Gastrocnemius medialis (tissue), 4 donors: ENCODE results near the gene TNS3. TPM values are rescaled to one million over a fixed set of nuclear protein-coding genes. Genes with fewer than 3 reads are reported as not detected.

Experiments
- ATAC-seq, 2 donors: fragments of 150-250 bp; one replicate each; pipeline ENCODE4 v1.9.1; 2016
- DNase-seq, 2 donors: peaks; one replicate each; pipeline ENCODE4 v3.0.0-alpha.2; 2019
- H3K27ac ChIP-seq, 4 donors: fragments of 200-600 bp; sonication (generic); 1 replicate in 1 of 4; 2 replicates in 3 of 4; pipeline ENCODE4 v1.5.1; 2016 to 2018; ENCODE audit warnings: mild to moderate bottlenecking in 2 of 4, moderate library complexity in 1 of 4
- H3K27me3 ChIP-seq, 3 donors: fragments of 200-600 bp; sonication (generic) in 2 of 3; 1 replicate in 1 of 3; 2 replicates in 2 of 3; pipeline versions ENCODE4 v1.5.1 to v1.6.0; 2016 to 2019; ENCODE audit warnings: mild to moderate bottlenecking in 1 of 3, moderate library complexity in 1 of 3
- H3K36me3 ChIP-seq, 2 donors: fragments of 200-600 bp; sonication (generic) in 1 of 2; one replicate each; pipeline ENCODE4 v1.5.1; 2017 to 2018
- H3K4me1 ChIP-seq, 2 donors: fragments of 200-600 bp; sonication (generic) in 1 of 2; one replicate each; pipeline ENCODE4 v1.5.1; 2016 to 2017; ENCODE audit warnings: mild to moderate bottlenecking in 2 of 2
- H3K4me3 ChIP-seq, 4 donors: fragments of 200-600 bp; sonication (generic) in 3 of 4; 1 replicate in 1 of 4; 2 replicates in 3 of 4; pipeline ENCODE4 v1.5.1; 2016 to 2019; ENCODE audit warnings: mild to moderate bottlenecking in 2 of 4
- H3K9me3 ChIP-seq, 3 donors: fragments of 200-600 bp; sonication (generic) in 2 of 3; 1 replicate in 1 of 3; 2 replicates in 2 of 3; pipeline ENCODE4 v1.5.1; 2016 to 2019
- CTCF ChIP-seq, 5 experiments: fragments of 450-650 bp in 3 of 5; fragments of 200-600 bp in 2 of 5; sonication (generic) in 2 of 5; IDR thresholded peaks in 4 of 5; conservative IDR thresholded peaks in 1 of 5; 1 replicate in 4 of 5; 2 replicates in 1 of 5; pipeline ENCODE4 v1.5.1; 2016 to 2019; ENCODE audit warnings: antibody characterized with exemption in 5 of 5, mild to moderate bottlenecking in 3 of 5, moderate library complexity in 3 of 5
- POLR2A ChIP-seq, 2 donors: fragments of 450-650 bp; IDR thresholded peaks; one replicate each; pipeline ENCODE4 v1.6.1; 2017; ENCODE audit warnings: antibody characterized with exemption in 2 of 2, mild to moderate bottlenecking in 2 of 2, moderate library complexity in 2 of 2
- in situ Hi-C, 4 donors: fragments of 200-750 bp; cut with MboI; loops; one replicate each; pipeline versions ENCODE4 v1.15.0 to v1.8.0; 2017; ENCODE audit warnings: low sequenced_read_pairs in 4 of 4
- intact Hi-C: fragments of 100-400 bp; cut with DNase I; formaldehyde crosslinking; loops from one replicate; pipeline ENCODE4 v1.15.1; 2023; ENCODE audit warnings: low total_unique reads
- total RNA-seq, 4 donors: library from RNA; depleted of rRNA; stranded (reverse); fragments of >200 nt; gene quantifications; one replicate each; pipeline versions ENCODE4 v1.1.0 to v1.2.3, GENCODE V29; 2016

TNS3 gene
- total RNA-seq, 4 donors from 2014 or later: 39.4 to 64.3 (median 50.5) TPM

- H3K27me3 ChIP-seq: no peaks in the 10 kb centered on the region
- DNase-seq: peak; percentile 79 to 82
- H3K4me1 ChIP-seq: peaks cover 38 to 43% of the 10 kb centered on the region in 2 donors
- no peaks in the 10 kb centered on the region for H3K36me3 ChIP-seq
- in situ Hi-C loops (no loop called here), intact Hi-C loops (loop anchor here (2.0 kb wide), 3 partner anchors 39 to 69 kb away; no protein-coding TSS in a partner anchor)
- no peak overlapping the region for H3K4me3 ChIP-seq
- no peak for TF ChIP-seq POLR2A (IDR thresholded peaks at IDR 0.05)
- no peak for TF ChIP-seq CTCF (IDR thresholded peaks at IDR 0.05 in 4 of 5, conservative IDR thresholded peaks at IDR 0.05 in 1 of 5)
- peak; percentile 87 to 90 for ATAC-seq
- no peaks in the 10 kb centered on the region for H3K9me3 ChIP-seq
- peak overlapping the region; percentile 77 to 88 (median 86) for H3K27ac ChIP-seq
Observed at GRCh38 chr7:47335557-47336471, 246.1 kb downstream of the TNS3 start.

- Histone ChIP-seq H3K36me3 (no peaks in the 10 kb centered on the region), H3K9me3 (no peaks in the 10 kb centered on the region), H3K4me1 (peaks cover 38 to 46% of the 10 kb centered on the region in 2 donors), H3K4me3 (no peak overlapping the region), H3K27me3 (no peaks in the 10 kb centered on the region), H3K27ac (peak overlapping the region in 3 of 4 donors; percentile 86 to 88 (median 87))
- intact Hi-C loops: no loop called here
- in situ Hi-C loops: no loop called here
- DNase-seq (no peak), ATAC-seq (no peak)
- TF ChIP-seq CTCF (IDR thresholded peaks at IDR 0.05 in 4 of 5, conservative IDR thresholded peaks at IDR 0.05 in 1 of 5): no peak
- TF ChIP-seq POLR2A (IDR thresholded peaks at IDR 0.05): no peak
Observed at GRCh38 chr7:47335071-47335470, 246.8 kb downstream of the TNS3 start.

DNA sequence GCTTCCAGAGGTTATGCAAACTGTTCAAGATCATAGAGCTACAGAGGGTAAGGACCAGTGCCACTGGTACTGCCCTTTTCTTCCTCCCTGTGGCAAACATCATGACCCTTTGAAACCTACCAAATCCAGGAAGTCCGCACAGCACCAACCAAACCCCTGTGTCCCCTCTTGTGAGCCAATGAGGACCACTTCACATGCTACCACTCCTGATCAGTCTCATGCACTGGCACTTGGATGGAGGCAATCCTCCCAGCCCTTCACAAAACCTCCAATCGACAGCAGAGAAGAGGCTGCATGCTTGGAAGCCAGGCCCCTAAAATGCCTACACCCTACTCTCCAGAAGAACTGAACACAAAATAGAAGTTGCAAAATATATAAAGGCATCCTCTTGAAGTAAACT lies 248.0 kb downstream of the TNS3 start:
- Histone ChIP-seq H3K4me1 (peaks cover 45 to 54% of the 10 kb centered on the region in 2 donors), H3K9me3 (no peaks in the 10 kb centered on the region)

GRCh38 chr7:47333554-47333887 lies 248.4 kb downstream of the TNS3 start:
- DNase-seq (no peak), ATAC-seq (no peak)
- H3K27ac ChIP-seq: no peak overlapping the region
- no peak overlapping the region for H3K4me3 ChIP-seq
- no peaks in the 10 kb centered on the region for H3K9me3 ChIP-seq
- H3K27me3 ChIP-seq: no peaks in the 10 kb centered on the region
- intact Hi-C loops: no loop called here
- TF ChIP-seq POLR2A (IDR thresholded peaks at IDR 0.05): no peak
- no peak for TF ChIP-seq CTCF (IDR thresholded peaks at IDR 0.05 in 4 of 5, conservative IDR thresholded peaks at IDR 0.05 in 1 of 5)
- H3K4me1 ChIP-seq: peaks cover 49 to 58% of the 10 kb centered on the region in 2 donors
- in situ Hi-C loops: no loop called here
- no peaks in the 10 kb centered on the region for H3K36me3 ChIP-seq

More for the DNA sequence above, 248.0 kb downstream of the TNS3 start:
- TF ChIP-seq POLR2A (IDR thresholded peaks at IDR 0.05): no peak
- no peak for TF ChIP-seq CTCF (IDR thresholded peaks at IDR 0.05 in 4 of 5, conservative IDR thresholded peaks at IDR 0.05 in 1 of 5)
- no peak for ATAC-seq
- Histone ChIP-seq H3K4me3 (no peak overlapping the region), H3K36me3 (no peaks in the 10 kb centered on the region), H3K27ac (no peak overlapping the region), H3K27me3 (no peaks in the 10 kb centered on the region)
- in situ Hi-C loops (no loop called here), intact Hi-C loops (no loop called here)
- DNase-seq: no peak
